OCI-LY7 (cell line): Measurements from ENCODE around the gene SLC48A1.

ENCODE experiments used
- CTCF ChIP-seq: fragments of 200-600 bp; sonication (generic); conservative IDR thresholded peaks from 2 replicates; pipeline ENCODE4 v1.5.1; 2014; ENCODE audit warnings: mild to moderate bottlenecking, antibody characterized with exemption, low read length, moderate library complexity, mixed read lengths
- EZH2phosphoT487 ChIP-seq: fragments of 200-600 bp; sonication (generic); IDR thresholded peaks from 2 replicates; pipeline ENCODE4 v1.6.1; 2018; ENCODE audit warnings: low read depth, borderline replicate concordance, mild to moderate bottlenecking, mixed run types, antibody characterized with exemption, low read length, moderate library complexity, mixed read lengths

GRCh38 chr12:47777151-47777550 is 4.1 kb downstream of the SLC48A1 start:
- TF ChIP-seq CTCF (no peak), EZH2phosphoT487 (no peak)
